GM23338 (cell line): Measurements from ENCODE around the gene EXOC4. TPM values are rescaled to one million over a fixed set of nuclear protein-coding genes. Genes with fewer than 3 reads are reported as not detected.

Experiments
- ATAC-seq: fragments of 200-7000 bp; cut with Tn5 transposase; 3 replicates; pipeline ENCODE4 v1.9.1; 2020
- DNase-seq: peaks from one replicate; pipeline ENCODE4 v3.0.0-alpha.2; 2015; ENCODE audit warnings: low spot score
- H2AFZ ChIP-seq: fragments of 200-600 bp; sonication (generic); 2 replicates; pipeline ENCODE4 v1.8.0; 2016; ENCODE audit warnings: antibody characterized with exemption, mild to moderate bottlenecking, moderate library complexity
- H3F3A ChIP-seq: fragments of 200-600 bp; sonication (generic); replicated peaks from 2 replicates; pipeline ENCODE4 v1.8.0; 2017; ENCODE audit warnings: antibody characterized with exemption, mixed run types, low read depth
- H3K27ac ChIP-seq: fragments of 200-600 bp; sonication (generic); 2 replicates; pipeline ENCODE4 v1.6.1; 2016; ENCODE audit warnings: low read depth
- H3K27me3 ChIP-seq: fragments of 200-600 bp; sonication (generic); 2 replicates; pipeline ENCODE4 v1.8.0; 2016; ENCODE audit warnings: mild to moderate bottlenecking, mixed run types, moderate library complexity; ENCODE audit not compliant: insufficient read depth
- H3K36me3 ChIP-seq: fragments of 200-600 bp; sonication (generic); 2 replicates; pipeline ENCODE4 v1.8.0; 2016; ENCODE audit warnings: mild to moderate bottlenecking; ENCODE audit not compliant: insufficient read depth
- H3K4me1 ChIP-seq: fragments of 200-600 bp; sonication (generic); 2 replicates; pipeline ENCODE4 v1.8.0; 2016; ENCODE audit warnings: mild to moderate bottlenecking, moderate library complexity; ENCODE audit not compliant: insufficient read depth
- H3K4me2 ChIP-seq: fragments of 200-600 bp; sonication (generic); 2 replicates; pipeline ENCODE4 v1.7.1; 2017; ENCODE audit warnings: mixed run types
- H3K4me3 ChIP-seq: fragments of 200-600 bp; sonication (generic); 2 replicates; pipeline ENCODE4 v1.6.1; 2016; ENCODE audit warnings: mixed run types
- H3K79me2 ChIP-seq: fragments of 200-600 bp; sonication (generic); replicated peaks from 2 replicates; pipeline ENCODE4 v1.8.0; 2017; ENCODE audit warnings: mild to moderate bottlenecking; ENCODE audit not compliant: insufficient read depth
- H3K9me2 ChIP-seq: fragments of 200-600 bp; sonication (generic); 2 replicates; pipeline ENCODE4 v1.8.0; 2017; ENCODE audit not compliant: insufficient read depth
- H4K20me1 ChIP-seq: fragments of 200-600 bp; sonication (generic); replicated peaks from 2 replicates; pipeline ENCODE4 v1.8.0; 2017; ENCODE audit warnings: mild to moderate bottlenecking; ENCODE audit not compliant: insufficient read depth
- H3K27ac Mint-ChIP-seq: 2 replicates; pipeline ENCODE4 v1.8.0; 2020; ENCODE audit warnings: inconsistent platforms, mild to moderate bottlenecking, moderate library complexity, mixed read lengths
- H3K27me3 Mint-ChIP-seq: 3 replicates; pipeline ENCODE4 v1.8.0; 2022; ENCODE audit warnings: low read depth, mild to moderate bottlenecking, moderate library complexity, mixed read lengths, inconsistent platforms; ENCODE audit not compliant: insufficient read depth, poor library complexity
- H3K36me3 Mint-ChIP-seq: 3 replicates; pipeline ENCODE4 v1.8.0; 2021; ENCODE audit warnings: low read depth, mild to moderate bottlenecking, inconsistent platforms, moderate library complexity, mixed read lengths
- H3K4me1 Mint-ChIP-seq: 3 replicates; pipeline ENCODE4 v1.8.0; 2020; ENCODE audit warnings: mild to moderate bottlenecking, inconsistent platforms, mixed read lengths
- H3K4me3 Mint-ChIP-seq: 3 replicates; pipeline ENCODE4 v1.8.0; 2021; ENCODE audit warnings: moderate library complexity, mild to moderate bottlenecking, inconsistent platforms, mixed read lengths
- H3K9me3 Mint-ChIP-seq: 3 replicates; pipeline ENCODE4 v1.8.0; 2020; ENCODE audit warnings: moderate library complexity, mild to moderate bottlenecking, inconsistent platforms, mixed read lengths
- CREB1 ChIP-seq: fragments of 250-450 bp; sonication (Bioruptor Pico); IDR thresholded peaks from 2 replicates; pipeline ENCODE4 v1.5.0; 2020; ENCODE audit warnings: low read depth, mild to moderate bottlenecking, moderate library complexity
- ETS1 ChIP-seq: IDR thresholded peaks from 2 replicates; pipeline ENCODE4 v1.6.1; 2016; ENCODE audit warnings: antibody characterized with exemption
- EZH2 ChIP-seq: fragments of 200-600 bp; sonication (generic); IDR thresholded peaks from one replicate; pipeline ENCODE4 v1.8.0; 2017; ENCODE audit warnings: antibody characterized with exemption, mild to moderate bottlenecking, low read depth; ENCODE audit not compliant: unreplicated experiment
- EZH2phosphoT487 ChIP-seq: fragments of 200-600 bp; sonication (generic); IDR thresholded peaks from one replicate; pipeline ENCODE4 v1.8.1; 2018; ENCODE audit warnings: antibody characterized with exemption; ENCODE audit not compliant: unreplicated experiment
- JUNB ChIP-seq: IDR thresholded peaks from one replicate; pipeline ENCODE4 v1.6.1; 2016; ENCODE audit warnings: antibody characterized with exemption; ENCODE audit not compliant: unreplicated experiment
- NANOG ChIP-seq: IDR thresholded peaks from 2 replicates; pipeline ENCODE4 v1.6.1; 2016; ENCODE audit warnings: antibody characterized with exemption, borderline replicate concordance
- POLR2AphosphoS5 ChIP-seq: IDR thresholded peaks from 2 replicates; pipeline ENCODE4 v1.6.1; 2016; ENCODE audit warnings: antibody characterized with exemption, low read depth
- REST ChIP-seq: IDR thresholded peaks from one replicate; pipeline ENCODE4 v1.6.1; 2018; ENCODE audit warnings: antibody characterized with exemption; ENCODE audit not compliant: unreplicated experiment
- STAT1 ChIP-seq: IDR thresholded peaks from one replicate; pipeline ENCODE4 v1.6.1; 2016; ENCODE audit warnings: antibody characterized with exemption; ENCODE audit not compliant: unreplicated experiment
- ZNF114 ChIP-seq: fragments of 250-450 bp; sonication (Bioruptor Pico); IDR thresholded peaks from 2 replicates; pipeline ENCODE4 v1.5.0; 2020; ENCODE audit warnings: mild to moderate bottlenecking, moderate library complexity
- ZNF331 ChIP-seq: fragments of 250-450 bp; sonication (Bioruptor Pico); IDR thresholded peaks from 2 replicates; pipeline ENCODE4 v1.5.0; 2020; ENCODE audit warnings: low read depth, mild to moderate bottlenecking, moderate library complexity
- polyA plus RNA-seq: library from polyadenylated mRNA; unstranded; fragments of >200 nt; fragmentation: Nextera tagmentation; extraction: Ambion mirVana; gene quantifications from 2 replicates; pipeline ENCODE4 v1.2.1, GENCODE V29; 2016
- total RNA-seq: library from RNA; depleted of rRNA; stranded (reverse); fragments of >200 nt; shearing (Covaris generic); gene quantifications from 2 replicates; pipeline ENCODE4 v1.2.3, GENCODE V29; 2014
- TF ChIP-seq, protein P1 (sequence below): fragments of 250-450 bp; sonication (Bioruptor Pico); IDR thresholded peaks from 2 replicates; pipeline ENCODE4 v1.5.0; 2020; ENCODE audit warnings: mild to moderate bottlenecking, moderate library complexity
- TF ChIP-seq, protein P2 (sequence below), 2 experiments: fragments of 200-600 bp in 1 of 2; sonication (generic) in 1 of 2; conservative IDR thresholded peaks; 2 replicates each; pipeline versions ENCODE4 v1.5.1 to v1.6.1; 2016 to 2017; ENCODE audit warnings: antibody characterized with exemption in 2 of 2, low read depth in 2 of 2, mild to moderate bottlenecking in 2 of 2, moderate library complexity in 1 of 2

Gene EXOC4
- total and polyA plus RNA-seq, 2 experiments from 2014 or later: 37.5 to 52.7 TPM

DNA sequence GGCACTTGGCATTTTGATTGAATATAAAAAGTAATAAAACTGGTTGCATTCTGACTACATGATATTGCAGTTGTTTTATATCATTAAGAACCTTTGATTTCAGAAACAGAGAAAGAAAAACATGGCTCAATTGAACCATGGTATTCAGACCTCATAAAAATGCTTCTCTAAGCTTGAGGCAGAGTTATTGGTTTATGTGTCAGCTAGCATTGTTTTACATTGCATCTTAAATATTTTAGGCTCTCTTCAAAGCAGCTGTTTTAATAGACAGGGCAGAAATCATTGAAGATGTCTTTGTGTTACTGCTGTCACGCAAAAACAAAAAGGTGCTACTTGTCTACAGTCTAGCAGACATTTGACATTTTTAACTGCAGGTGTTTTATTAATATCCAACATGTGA is 299.2 kb downstream of the EXOC4 start:
- Histone ChIP-seq H3K79me2 (no peaks in the 10 kb centered on the region), H3K36me3 (no peaks in the 10 kb centered on the region), H4K20me1 (no peaks in the 10 kb centered on the region), H3K27me3 (no peaks in the 10 kb centered on the region), H3K9me2 (peaks cover 7% of the 10 kb centered on the region), H3K4me3 (no peak overlapping the region), H3K4me2 (no peak overlapping the region), H3K4me1 (peaks cover 7% of the 10 kb centered on the region; the same call in 1 of the 2 replicates), H3K27ac (no peak overlapping the region), H3F3A (no peaks in the 10 kb centered on the region), H2AFZ (no peak overlapping the region)
- ATAC-seq (no peak), DNase-seq (no peak)
- Mint-ChIP-seq H3K36me3 (no peaks in the 10 kb centered on the region), H3K4me1 (peaks cover 11% of the 10 kb centered on the region; the same call in 2 of the 3 replicates), H3K27ac (no peak overlapping the region), H3K4me3 (no peak overlapping the region), H3K9me3 (no peaks in the 10 kb centered on the region), H3K27me3 (no peaks in the 10 kb centered on the region)
- TF ChIP-seq POLR2AphosphoS5: no peak
- no peak for TF ChIP-seq EZH2
- no peak for TF ChIP-seq ZNF331 (CRISPR knock-in tag)
- TF ChIP-seq STAT1: no peak
- TF ChIP-seq ETS1: no peak
- TF ChIP-seq ZNF114 (CRISPR knock-in tag): no peak
- TF ChIP-seq CREB1 (CRISPR knock-in tag): no peak
- TF ChIP-seq EZH2phosphoT487: no peak
- TF ChIP-seq, protein P1, sequence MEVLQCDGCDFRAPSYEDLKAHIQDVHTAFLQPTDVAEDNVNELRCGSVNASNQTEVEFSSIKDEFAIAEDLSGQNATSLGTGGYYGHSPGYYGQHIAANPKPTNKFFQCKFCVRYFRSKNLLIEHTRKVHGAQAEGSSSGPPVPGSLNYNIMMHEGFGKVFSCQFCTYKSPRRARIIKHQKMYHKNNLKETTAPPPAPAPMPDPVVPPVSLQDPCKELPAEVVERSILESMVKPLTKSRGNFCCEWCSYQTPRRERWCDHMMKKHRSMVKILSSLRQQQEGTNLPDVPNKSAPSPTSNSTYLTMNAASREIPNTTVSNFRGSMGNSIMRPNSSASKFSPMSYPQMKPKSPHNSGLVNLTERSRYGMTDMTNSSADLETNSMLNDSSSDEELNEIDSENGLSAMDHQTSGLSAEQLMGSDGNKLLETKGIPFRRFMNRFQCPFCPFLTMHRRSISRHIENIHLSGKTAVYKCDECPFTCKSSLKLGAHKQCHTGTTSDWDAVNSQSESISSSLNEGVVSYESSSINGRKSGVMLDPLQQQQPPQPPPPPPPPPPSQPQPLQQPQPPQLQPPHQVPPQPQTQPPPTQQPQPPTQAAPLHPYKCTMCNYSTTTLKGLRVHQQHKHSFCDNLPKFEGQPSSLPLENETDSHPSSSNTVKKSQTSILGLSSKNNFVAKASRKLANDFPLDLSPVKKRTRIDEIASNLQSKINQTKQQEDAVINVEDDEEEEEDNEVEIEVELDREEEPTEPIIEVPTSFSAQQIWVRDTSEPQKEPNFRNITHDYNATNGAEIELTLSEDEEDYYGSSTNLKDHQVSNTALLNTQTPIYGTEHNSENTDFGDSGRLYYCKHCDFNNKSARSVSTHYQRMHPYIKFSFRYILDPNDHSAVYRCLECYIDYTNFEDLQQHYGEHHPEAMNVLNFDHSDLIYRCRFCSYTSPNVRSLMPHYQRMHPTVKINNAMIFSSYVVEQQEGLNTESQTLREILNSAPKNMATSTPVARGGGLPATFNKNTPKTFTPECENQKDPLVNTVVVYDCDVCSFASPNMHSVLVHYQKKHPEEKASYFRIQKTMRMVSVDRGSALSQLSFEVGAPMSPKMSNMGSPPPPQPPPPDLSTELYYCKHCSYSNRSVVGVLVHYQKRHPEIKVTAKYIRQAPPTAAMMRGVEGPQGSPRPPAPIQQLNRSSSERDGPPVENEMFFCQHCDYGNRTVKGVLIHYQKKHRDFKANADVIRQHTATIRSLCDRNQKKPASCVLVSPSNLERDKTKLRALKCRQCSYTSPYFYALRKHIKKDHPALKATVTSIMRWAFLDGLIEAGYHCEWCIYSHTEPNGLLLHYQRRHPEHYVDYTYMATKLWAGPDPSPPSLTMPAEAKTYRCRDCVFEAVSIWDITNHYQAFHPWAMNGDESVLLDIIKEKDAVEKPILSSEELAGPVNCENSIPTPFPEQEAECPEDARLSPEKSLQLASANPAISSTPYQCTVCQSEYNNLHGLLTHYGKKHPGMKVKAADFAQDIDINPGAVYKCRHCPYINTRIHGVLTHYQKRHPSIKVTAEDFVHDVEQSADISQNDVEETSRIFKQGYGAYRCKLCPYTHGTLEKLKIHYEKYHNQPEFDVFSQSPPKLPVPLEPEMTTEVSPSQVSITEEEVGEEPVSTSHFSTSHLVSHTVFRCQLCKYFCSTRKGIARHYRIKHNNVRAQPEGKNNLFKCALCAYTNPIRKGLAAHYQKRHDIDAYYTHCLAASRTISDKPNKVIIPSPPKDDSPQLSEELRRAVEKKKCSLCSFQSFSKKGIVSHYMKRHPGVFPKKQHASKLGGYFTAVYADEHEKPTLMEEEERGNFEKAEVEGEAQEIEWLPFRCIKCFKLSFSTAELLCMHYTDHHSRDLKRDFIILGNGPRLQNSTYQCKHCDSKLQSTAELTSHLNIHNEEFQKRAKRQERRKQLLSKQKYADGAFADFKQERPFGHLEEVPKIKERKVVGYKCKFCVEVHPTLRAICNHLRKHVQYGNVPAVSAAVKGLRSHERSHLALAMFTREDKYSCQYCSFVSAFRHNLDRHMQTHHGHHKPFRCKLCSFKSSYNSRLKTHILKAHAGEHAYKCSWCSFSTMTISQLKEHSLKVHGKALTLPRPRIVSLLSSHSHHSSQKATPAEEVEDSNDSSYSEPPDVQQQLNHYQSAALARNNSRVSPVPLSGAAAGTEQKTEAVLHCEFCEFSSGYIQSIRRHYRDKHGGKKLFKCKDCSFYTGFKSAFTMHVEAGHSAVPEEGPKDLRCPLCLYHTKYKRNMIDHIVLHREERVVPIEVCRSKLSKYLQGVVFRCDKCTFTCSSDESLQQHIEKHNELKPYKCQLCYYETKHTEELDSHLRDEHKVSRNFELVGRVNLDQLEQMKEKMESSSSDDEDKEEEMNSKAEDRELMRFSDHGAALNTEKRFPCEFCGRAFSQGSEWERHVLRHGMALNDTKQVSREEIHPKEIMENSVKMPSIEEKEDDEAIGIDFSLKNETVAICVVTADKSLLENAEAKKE (CRISPR knock-in tag): no peak
- TF ChIP-seq REST: no peak
- TF ChIP-seq, protein P2, sequence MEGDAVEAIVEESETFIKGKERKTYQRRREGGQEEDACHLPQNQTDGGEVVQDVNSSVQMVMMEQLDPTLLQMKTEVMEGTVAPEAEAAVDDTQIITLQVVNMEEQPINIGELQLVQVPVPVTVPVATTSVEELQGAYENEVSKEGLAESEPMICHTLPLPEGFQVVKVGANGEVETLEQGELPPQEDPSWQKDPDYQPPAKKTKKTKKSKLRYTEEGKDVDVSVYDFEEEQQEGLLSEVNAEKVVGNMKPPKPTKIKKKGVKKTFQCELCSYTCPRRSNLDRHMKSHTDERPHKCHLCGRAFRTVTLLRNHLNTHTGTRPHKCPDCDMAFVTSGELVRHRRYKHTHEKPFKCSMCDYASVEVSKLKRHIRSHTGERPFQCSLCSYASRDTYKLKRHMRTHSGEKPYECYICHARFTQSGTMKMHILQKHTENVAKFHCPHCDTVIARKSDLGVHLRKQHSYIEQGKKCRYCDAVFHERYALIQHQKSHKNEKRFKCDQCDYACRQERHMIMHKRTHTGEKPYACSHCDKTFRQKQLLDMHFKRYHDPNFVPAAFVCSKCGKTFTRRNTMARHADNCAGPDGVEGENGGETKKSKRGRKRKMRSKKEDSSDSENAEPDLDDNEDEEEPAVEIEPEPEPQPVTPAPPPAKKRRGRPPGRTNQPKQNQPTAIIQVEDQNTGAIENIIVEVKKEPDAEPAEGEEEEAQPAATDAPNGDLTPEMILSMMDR (conservative IDR thresholded peaks at IDR 0.05; ENCODE audit: low read depth in 2 of 2): no peak
- TF ChIP-seq NANOG: no peak
- TF ChIP-seq JUNB: no peak
